NCI-H1105 (cell line): ENCODE measurements around the gene CDK4.

Experiments used
- DNase-seq: peaks from one replicate; lab custom pipeline; 2025; lab: John Stamatoyannopoulos, UW

The CDK4 gene

DNA sequence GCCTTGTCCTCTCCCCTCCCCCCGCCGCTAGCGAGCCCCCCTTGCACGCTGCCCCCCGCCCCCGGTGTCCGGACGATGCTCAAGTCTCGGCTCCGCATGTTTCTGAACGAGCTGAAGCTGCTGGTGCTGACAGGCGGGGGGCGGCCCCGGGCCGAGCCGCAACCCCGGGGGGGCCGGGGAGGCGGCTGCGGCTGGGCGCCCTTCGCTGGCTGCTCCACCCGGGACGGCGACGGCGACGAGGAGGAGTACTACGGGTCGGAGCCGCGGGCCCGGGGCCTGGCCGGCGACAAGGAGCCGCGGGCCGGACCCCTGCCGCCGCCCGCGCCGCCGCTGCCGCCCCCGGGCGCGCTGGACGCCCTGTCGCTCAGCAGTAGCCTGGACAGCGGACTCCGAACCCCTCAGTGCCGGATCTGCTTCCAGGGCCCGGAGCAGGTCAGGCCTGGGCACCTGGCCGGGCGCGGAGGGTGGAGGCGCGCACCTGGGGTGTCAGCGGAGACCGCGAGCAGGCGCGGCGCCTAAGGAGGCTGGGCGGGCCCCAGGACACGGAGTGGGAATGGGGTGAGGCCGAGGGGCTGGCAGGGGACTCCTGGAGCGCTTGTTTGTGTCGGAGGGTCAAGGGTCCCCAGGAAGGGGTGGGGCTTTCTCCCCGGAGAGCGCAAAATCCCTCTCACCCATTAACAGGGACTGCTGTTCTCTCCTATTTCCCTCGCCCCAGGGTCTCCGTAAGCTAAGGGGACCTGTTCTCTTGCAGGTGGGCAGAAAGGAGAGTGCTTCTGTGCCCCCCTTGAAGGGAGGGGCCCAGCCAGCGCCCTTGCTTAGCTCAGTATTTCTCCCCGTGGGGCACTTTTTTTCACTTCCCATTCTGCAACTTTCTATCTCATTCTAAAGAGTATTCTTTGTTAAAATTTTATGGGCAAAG lies 3.6 kb upstream of the CDK4 start:
- no peak for DNase-seq

DNA sequence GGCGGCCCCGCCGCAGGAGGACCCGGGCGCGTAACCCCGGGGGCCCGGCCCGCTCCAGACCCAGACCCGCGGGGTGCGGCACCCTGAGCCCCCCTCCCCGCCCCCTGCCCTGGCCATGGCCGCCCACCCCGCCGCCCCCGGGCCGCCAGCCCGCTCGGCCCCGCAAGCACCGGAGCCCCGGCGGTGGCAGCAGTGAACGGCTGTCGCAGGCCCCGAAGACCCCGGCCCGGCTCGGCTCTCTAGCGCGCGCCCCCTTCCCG lies 3.0 kb upstream of the CDK4 start:
- DNase-seq = no peak

DNA sequence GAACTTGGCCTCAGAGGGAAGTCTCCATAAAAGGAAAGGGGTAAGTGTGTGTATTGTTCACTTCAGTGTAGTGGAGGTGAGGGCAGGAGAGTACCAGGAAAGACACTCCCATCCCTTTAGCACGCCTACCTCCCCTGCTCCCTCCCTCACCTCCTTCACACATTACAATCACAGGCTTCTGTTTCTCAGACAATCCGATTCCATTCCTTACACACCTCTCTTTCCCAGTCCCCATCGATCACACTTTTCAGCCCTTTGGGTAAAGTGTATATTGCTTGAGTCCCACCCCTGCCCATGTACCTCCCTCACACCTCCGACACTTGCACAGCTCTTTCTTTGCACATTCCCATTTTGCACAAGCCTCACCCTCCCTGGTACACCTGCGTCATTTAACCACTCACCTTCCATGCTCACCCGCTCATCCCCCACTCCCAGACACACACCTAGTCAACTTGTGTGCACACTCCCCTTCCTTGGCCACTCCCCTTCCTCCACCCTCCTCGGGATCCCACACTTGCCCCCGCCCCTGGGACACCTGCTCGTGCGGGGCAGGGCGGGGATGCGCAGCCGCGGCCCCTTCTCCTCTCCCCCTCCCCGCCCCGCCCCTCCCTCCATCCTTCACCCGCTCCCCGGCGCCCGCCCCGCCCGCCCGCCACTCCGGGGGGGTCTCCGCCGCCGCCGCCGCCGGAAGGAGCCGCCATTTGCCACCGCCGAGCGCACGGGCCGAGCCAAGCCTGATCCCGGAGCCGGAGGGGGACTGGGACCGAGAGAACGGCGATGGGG lies 2.5 kb upstream of the CDK4 start, which contains the start of gene MARCHF9:
MARCHF9 (plus strand) TSS at position 693 of the 783 bp plus-strand sequence. CDS start 426 bp downstream, outside the sequence.
- DNase-seq = peak; percentile 56

DNA sequence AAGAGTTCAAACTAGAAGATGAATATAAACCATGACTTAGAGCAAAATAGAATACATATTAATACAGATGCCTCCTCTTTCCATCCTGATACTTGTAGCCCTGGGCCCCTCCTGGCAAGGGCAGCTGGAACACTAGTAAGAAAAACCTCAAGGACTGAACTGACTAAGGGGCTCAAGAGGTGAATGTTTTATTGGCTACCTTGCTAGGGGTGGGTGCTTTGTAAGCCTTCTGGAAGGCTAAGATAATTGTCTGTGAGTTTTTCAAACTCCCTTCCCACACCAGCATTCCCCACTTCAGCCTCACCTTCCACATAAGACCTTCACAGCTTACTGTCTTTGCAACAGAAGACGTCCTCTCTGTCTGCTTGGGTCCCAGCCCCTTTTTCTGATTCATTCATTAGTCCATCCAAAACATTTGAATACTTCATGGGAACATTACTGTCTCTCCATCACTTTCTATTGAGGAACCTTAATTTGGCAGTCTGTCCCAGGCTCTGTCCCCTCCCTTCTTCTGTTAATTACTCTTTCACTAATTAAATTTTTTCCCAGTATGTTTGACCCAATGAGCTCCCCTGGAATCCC lies 1.7 kb upstream of the CDK4 start:
- DNase-seq = no peak

DNA sequence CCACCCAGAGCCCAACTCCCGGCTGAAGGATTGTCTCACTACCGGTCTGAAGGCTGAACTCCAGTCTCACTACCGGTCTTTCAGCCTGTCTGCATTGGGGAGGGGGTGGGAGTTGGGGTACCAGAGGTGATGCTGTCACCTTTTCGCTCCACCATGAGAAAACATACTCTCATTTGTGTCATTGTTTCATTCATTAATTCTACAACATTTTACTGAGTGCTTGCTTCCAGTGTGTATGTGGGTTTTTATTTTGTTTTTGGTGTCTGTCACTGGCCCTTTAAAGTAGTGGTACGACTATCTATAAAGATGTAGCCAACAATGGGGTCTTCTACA lies 524 bp upstream of the CDK4 start:
- no peak for DNase-seq

DNA sequence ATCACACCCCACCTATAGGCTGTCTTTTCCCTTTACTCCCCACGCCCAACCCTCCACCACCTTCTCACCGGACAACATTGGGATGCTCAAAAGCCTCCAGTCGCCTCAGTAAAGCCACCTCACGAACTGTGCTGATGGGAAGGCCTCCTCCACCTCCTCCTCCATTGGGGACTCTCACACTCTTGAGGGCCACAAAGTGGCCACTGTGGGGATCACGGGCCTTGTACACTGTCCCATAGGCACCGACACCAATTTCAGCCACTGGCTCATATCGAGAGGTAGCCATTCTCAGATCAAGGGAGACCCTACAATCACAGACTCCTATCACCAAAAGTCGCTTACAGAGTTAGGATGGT lies 700 bp downstream of the CDK4 start:
- no peak for DNase-seq

DNA sequence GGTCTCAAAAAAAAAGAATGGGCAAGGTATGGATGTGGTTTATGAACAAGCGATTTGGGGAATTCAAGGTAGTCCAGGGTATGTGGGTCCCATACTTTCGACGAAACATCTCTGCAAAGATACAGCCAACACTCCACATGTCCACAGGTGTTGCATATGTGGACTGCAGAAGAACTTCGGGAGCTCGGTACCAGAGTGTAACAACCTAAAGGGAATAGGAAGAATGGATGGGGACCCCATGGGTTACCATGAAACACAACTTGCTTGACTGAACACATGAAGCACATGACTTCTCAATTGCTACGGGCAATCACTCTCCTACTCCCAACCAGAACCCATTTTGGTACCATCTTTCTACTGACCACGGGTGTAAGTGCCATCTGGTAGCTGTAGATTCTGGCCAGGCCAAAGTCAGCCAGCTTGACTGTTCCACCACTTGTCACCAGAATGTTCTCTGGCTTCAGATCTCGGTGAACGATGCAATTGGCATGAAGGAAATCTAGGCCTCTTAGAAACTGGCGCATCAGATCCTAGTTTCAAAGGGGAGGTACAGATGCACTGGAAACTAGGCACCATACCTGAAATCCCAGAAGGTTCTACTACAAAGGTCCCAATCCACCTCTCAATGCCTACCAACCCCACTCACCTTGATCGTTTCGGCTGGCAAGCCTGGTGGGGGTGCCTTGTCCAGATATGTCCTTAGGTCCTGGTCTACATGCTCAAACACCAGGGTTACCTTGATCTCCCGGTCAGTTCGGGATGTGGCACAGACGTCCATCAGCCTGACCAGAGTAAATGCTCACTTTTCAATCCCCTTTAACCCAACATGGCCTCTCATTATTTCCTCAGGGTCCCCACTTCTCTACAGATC lies 1.3 kb downstream of the CDK4 start:
- no peak for DNase-seq

DNA sequence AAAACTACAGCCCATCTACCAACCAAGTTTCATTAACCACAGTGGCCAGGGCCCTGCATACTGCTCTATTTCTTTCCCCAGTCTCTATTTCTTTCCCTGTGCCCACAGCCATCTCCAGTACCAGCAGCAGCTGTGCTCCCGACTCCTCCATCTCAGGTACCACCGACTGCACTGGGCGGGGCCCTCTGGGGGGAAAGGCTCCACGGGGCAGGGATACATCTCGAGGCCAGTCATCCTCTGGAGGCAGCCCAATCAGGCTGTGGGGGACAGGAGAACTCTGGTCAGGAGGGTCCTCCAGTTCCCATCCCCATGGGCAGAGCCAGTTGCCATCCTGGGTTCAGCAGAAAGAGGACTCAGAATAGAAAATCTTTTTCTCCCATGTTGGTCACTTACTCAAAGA lies 3.0 kb downstream of the CDK4 start:
- no peak for DNase-seq

DNA sequence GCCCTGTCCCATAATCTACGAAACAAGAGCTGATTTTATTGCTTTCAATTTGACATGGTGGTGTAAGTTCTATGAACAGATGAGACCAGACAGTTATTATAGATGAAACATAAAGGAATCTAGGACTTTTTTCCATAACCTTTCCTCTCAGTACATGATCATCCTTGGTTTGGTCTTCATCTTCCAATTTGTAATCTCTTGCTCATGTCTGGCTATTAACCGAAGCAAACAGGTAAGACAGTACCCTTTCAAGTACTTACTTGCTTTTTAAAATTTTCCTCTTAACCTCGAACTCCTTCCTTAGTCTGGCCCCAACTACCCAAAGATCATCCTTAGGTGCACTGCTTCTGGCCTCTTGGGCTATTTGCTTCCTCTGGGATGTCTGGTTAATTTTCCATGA lies 6.1 kb downstream of the CDK4 start:
- no peak for DNase-seq

DNA sequence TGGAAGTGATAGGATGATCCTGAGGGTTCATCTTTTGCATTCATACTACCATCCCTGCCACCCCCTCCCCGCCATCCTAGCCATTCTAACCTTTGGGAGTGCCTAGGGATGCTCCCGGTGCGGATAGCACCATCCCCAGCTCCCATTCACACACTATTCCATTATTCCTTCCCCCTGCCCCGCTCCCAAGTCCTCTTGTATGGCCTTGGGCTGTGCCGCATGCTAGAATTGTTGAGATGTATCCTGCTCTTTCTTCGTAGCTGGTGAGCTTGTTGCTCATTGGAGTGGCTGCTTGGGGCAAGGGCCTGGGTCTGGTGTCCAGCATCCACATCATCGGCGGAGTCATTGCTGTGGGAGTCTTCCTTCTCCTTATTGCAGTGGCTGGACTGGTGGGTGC lies 6.6 kb downstream of the CDK4 start:
- DNase-seq = no peak

DNA sequence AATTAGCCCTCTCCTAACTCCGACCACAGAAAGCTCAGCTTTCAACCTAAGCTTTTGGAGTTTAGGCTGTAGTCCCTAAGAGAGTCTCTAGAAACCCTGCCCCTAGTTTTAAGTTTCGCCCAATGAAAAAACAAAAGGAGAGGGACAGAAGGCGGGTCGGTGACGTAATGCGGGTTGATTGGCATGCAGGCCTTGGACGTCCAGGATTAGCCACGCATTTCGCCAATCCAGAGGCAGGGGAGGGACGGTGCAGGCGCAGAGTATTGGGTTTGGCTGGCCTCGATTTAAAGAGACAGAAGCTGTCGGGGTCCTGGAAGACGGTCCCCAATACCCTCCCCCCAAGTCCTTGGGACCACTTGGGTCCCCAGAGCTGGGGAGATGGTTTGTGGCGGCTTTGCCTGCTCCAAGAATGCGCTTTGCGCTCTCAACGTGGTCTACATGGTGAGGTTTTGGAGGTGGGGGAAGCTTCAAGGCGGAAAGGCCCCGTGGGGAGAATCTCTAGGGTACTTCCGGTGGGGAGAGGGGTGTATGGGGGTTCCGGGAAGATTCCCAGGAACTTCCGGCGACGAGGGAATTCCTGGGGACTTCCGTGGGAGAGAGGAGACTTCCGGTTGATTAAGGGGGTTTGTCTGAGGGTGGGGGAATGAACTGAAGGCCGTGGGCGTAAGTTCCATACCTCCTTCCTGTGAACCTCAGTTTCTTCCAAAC lies 7.2 kb downstream of the CDK4 start, which contains the start of gene TSPAN31:
TSPAN31 (plus strand) TSS at position 263 of the 708 bp plus-strand sequence; CDS start at position 379, 116 bp downstream.
- DNase-seq = peak; percentile 89

DNA sequence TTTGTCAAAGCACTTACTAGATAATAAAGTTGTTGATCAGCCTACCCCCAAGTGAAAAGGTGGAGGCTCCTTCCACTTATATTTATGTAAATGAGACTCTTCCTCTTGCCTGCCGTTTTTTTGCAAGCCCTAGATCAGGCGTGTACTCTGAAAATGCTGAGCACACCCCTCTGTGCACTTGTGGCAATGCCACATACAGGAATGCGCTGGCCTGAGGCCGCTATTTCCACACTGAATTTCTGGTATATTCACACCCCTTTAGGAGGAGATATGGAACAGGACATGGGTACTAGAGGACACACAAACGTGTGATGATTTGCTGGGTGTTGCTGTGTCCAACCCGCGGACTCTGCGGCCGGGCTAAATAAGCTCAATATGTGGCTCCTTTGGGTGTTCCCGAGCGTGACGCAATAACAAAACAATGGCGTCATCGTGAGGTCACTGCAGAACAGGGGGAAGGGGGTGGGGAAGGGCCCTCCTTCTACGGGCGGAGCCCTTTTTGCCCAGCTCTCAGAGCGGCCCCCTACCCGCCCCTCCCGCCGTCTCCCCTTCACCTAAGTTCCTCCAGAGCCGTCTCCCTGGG lies 7.8 kb downstream of the CDK4 start:
- DNase-seq = no peak

DNA sequence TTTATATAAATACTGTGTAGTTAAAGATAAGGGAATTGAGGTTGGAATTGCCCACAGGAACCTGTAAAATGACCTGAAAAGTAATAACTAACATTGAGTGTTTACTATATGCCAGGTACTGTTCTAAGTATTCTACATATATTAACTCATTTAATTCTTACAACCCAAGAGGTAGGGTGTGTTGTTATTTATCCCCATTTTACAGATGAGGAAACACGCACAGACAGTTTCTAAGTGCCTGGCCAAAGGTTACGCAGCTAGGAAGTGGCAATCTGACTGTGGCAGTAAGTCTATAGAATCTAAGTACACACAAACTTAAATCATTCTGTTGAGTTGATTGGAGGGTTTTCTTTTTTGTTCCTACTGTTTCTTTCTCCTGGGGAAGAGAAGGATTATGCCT lies 8.3 kb downstream of the CDK4 start:
- DNase-seq = no peak

DNA sequence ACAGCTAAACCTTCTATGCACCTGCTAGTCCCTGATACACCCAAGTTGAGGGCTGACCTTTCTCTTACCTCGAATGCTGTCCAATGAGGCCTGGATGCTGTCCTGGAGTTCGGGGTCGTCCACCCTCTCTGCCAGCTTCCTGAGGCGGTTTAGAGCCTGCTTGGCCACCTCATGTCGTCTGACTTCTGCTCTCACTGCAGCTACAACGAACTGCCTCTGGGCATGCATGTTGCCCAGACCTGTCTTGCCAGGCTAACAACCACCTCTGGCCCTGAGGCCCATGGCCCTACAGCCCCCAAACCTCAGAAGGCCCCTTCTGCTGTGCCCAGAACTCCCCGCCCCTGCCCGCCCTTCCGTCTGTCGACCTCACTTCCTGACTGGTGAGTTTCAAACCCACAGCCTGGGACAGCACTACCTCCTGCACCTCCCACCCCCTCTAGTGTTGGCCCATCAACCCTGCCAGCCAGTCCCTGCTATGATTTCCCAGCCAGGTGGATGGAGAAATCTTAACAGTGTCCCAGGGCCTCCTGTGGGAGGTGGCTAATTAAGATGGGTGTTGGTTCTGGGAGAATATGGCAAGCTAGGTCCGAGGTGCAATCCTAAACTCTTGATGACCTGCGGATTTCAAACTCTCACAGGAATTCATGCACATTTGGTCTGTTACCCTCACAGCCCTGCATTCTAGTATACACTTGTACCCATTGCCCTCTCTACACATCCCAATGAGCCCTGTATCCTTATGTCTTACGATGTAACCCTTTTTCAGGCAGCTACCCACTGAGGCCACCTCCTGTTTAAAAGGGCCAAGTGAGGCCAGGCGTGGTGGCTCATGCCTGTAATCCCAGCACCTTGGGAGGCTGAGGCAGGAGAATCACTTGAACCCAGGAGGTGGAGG lies 10.0 kb downstream of the CDK4 start:
- no peak for DNase-seq

DNA sequence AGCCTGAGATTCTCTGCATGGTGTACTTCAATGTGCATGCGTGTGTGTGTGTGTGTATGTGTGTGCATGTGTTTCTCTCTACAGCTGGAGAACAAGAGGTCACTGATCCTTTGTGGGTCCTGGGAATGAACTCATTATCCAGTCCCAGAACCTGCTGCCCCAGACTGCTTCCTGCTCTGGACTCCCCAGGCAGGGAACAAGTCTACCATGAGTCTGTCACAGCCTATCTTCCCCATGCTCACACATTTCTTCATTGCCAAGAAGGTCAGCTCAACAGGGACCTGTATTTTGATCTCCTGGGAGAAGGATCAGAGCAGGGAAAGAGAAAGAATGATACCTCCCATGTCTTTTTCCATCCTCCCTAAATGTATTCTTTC lies 10.7 kb downstream of the CDK4 start:
- no peak for DNase-seq

DNA sequence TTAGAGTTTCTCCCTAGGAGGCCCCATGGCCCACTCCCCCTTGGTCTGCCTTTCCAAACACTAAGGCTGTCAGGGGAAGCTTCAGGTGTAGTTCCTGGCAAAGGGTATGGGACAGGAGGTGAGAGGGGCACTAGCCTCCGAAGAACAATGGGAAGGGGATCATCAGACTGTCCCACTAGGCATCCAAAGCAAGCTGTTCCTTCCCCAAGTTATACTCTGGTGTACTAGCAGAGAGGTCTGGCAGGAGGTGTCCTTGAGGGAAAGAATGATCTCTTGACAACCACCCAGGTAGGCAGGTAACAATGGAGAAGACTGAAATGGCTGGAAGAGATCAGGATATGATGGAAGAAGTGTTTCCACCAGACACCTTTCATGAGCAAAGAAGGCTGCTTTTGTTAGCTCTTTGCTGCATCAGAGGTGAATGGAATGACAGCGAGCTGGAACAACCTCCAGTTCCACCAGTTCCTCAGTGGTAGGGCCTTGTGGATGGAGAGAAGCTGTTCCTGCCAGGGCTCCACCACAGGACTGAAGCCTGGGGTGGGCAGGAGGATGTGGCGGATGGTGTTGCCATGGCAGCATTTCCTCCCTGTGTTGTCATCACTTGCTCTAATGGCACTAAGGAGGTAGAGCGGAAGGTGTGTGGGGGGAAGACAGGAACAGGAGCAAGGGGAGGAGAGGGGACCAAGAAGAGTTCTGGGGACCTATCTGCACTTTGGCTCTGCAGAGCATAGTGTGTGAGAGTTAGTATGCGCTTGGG lies 11.3 kb downstream of the CDK4 start:
- no peak for DNase-seq

DNA sequence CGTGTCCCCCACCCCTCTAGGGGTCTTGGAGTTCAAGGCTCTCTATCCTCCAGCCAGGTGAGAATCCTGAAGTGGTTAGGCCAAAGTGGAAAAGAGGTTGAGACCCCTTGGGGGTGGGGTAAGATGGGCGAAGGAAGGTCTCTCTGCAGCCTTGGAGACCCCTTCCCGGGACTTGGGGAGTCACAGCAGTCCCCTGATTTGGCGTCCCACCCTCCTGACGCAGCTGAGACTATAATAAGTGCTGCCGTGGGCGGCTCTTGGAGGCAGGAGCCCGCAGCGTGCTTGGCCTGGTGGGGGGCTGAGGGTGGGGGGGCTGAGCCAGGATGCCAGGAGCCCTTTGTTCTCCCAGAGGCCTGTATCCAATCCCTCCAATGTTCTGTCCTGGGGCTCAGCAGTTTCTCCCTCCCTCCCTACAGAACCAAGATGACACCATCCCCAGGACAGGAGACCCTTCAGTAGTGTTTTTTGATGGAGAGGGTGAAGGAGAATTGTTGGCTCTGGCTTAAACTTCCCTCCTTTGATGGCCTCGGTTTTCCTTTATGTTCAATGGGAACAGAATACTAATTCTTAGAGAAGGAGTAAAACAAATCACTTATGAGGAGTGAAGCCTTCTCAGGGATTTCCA lies 12.1 kb downstream of the CDK4 start:
- DNase-seq = no peak

DNA sequence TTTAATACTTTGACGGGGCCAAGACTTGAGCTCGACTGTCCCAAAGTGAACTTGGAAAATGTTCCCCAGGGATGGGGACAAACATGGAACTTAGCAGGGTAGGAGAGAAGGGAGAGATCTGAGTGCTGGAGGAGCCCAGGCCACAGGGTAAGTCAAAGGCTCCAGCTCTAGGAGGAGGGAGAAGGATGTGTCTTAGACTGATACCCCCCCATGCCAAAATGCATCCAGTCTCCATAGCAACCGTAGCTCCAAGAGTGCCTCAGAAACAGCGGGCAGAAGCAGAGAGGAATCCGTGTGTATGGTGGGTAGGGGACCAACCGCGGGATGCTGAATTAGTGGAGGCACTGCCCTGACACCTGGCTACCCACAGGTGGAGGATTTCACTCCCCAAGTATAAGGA lies 12.7 kb downstream of the CDK4 start:
- no peak for DNase-seq

DNA sequence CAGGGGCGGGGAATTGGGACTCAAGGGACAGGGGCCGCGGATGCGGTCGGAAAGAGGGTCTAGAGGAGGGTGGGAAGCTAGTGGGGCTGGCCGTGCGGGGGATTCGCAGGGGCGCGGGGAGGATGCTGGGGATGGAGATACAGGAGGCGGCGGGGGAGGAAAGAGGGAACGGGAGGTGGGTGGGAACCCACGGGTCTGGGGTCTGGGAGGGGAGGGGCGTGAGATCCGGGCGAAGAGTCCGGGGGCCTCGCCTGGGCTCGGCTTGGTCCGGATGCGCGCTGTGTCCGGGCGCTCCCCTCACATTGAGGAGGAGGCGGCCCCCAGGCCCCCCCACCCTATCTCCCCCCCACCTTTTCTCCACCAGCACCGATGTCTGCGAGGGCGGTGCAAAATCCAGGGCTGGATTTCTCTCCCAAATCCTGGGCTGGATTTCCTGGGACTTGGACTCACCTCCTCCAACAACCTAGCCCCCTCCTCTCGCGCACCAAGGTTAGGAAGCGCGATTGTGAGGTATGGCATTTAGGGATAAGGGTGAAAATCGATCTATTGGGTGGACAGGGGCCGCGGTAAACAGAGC lies 13.4 kb downstream of the CDK4 start, which contains the start of gene AGAP2:
AGAP2 (minus strand) TSS at position 82 of the 577 bp plus-strand sequence. CDS start 496 bp downstream, outside the sequence.
- peak; percentile 35 for DNase-seq
